ENCODE measurements around the gene NWD2. TPM values are rescaled to one million over a fixed set of nuclear protein-coding genes. Genes with fewer than 3 reads are reported as not detected.

The NWD2 gene
- total and polyA plus RNA-seq, 9 of the 15 experiments (the other 6 are each of a cell fraction or from before 2014, with no cell fraction given) = not detected

DNA sequence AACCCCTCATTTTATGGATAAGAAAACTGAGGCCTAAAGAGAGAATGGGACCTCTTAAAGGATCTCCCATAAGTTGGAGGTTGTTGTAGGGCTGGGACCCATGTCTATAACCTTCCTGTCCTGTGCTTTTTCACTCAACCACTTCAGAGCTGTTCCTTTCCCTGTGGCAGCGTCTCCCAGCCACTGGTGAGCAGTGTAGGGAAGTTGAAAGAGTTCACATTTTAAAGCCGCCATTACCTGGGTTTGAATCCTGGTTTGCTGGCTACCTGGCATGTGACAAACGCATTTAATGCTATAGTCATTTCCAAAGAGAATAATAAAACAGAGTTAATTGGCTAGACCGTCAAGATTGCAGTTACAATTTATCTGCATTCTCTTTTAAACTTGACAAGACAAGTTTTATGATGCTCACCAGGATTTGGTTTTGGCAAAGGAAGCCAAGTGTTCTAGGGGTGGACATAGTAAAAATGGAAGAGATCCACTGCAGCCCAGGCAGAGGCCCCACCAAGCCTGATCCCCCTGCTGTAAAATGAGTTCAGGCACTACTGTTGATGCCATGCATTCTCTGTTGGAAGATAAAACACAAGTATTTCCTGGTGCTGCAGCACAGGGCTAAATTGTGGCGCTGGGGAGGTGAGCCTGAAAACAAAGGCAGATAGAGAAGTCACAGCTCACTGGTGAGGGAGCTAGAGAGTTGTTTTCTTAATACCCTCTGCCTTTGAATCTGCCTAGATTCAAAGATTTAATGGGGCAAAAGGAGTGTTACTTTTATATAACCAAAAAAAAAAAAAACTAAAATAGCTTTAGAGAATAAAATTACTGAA is 218.7 kb downstream of the NWD2 start:
- intact Hi-C loops (cut with micrococcal nuclease) (no loop called here), in situ Hi-C loops (cut with MboI) (no loop called here)
- ATAC-seq (no peak), FAIRE-seq (no peak), DNase-seq (ENCODE audit: extremely low read depth in 1 of 4, low spot score in 3 of 4) (no peak)
- Histone ChIP-seq H4K20me1 (replicated peaks; ENCODE audit: control insufficient read depth, insufficient read depth, low read length) (no peaks in the 10 kb centered on the region), H3K9me1 (ENCODE audit: control insufficient read depth, insufficient read depth, low read length) (no peaks in the 10 kb centered on the region), H3K9me3 (replicated peaks; ENCODE audit: control insufficient read depth, insufficient read depth, low read depth, low read length) (no peaks in the 10 kb centered on the region), H3K4me1 (replicated peaks in 1 of 2; ENCODE audit: control insufficient read depth in 2 of 2, insufficient read depth in 2 of 2, low read length in 2 of 2) (no peaks in the 10 kb centered on the region), H3K36me3 (ENCODE audit: control insufficient read depth, insufficient read depth, low read length) (no peaks in the 10 kb centered on the region), H3K27me3 (ENCODE audit: control insufficient read depth in 2 of 2, insufficient read depth in 2 of 2, low read length in 2 of 2) (no peaks in the 10 kb centered on the region), H3K79me2 (ENCODE audit: control insufficient read depth, insufficient read depth, low read length) (no peaks in the 10 kb centered on the region), H3K4me3 (no peak overlapping the region), H2AFZ (ENCODE audit: low read depth, low read length) (no peak overlapping the region), H3K9ac (ENCODE audit: insufficient read depth in 1 of 2, low read depth in 2 of 2, low read length in 2 of 2) (no peak overlapping the region), H3K4me2 (ENCODE audit: insufficient read depth, low read length) (no peak overlapping the region), H3K27ac (ENCODE audit: extremely low read depth, low read depth, low read length) (no peak overlapping the region)
- no TSS peak for BruUV-seq (replicated peaks)
- WGBS (ENCODE audit: insufficient coverage, low coverage, missing lambda C conversion rate) = 0% methylated on average over 5 of the region's 5 CpGs
- POLR2A ChIA-PET = no interaction called here
- CTCF ChIA-PET (ENCODE audit: low intra/inter-chr PET ratio) = interaction anchor here (0.7 kb wide), 1 partner anchor 129 kb away, joined by 3 read pairs; no protein-coding TSS in a partner anchor
- TF ChIP-seq, protein P1, sequence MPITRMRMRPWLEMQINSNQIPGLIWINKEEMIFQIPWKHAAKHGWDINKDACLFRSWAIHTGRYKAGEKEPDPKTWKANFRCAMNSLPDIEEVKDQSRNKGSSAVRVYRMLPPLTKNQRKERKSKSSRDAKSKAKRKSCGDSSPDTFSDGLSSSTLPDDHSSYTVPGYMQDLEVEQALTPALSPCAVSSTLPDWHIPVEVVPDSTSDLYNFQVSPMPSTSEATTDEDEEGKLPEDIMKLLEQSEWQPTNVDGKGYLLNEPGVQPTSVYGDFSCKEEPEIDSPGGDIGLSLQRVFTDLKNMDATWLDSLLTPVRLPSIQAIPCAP (CRISPR knock-in tag; IDR thresholded peaks at IDR 0.05; ENCODE audit: borderline replicate concordance) = no peak
- no peak for TF ChIP-seq CBX3 (IDR thresholded peaks at IDR 0.05; ENCODE audit: borderline replicate concordance in 1 of 2, low read length in 2 of 2)
- TF ChIP-seq PHF21A (IDR thresholded peaks at IDR 0.05; ENCODE audit: borderline replicate concordance, low read depth) = no peak
- TF ChIP-seq TAF7 (tag; IDR thresholded peaks at IDR 0.05) = no peak
- no peak for TF ChIP-seq ZNF511 (CRISPR knock-in tag; IDR thresholded peaks at IDR 0.05)
- TF ChIP-seq, protein P2, sequence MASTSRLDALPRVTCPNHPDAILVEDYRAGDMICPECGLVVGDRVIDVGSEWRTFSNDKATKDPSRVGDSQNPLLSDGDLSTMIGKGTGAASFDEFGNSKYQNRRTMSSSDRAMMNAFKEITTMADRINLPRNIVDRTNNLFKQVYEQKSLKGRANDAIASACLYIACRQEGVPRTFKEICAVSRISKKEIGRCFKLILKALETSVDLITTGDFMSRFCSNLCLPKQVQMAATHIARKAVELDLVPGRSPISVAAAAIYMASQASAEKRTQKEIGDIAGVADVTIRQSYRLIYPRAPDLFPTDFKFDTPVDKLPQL (IDR thresholded peaks at IDR 0.05; ENCODE audit: extremely low read depth, insufficient read length) = no peak
